T-helper 1 cell (primary cell): ENCODE data around the gene XPR1.

ENCODE experiments used
- DNase-seq, 5 donors: peaks; one replicate each; pipeline ENCODE4 v3.0.0-alpha.2; 2012 to 2020

Gene XPR1

DNA sequence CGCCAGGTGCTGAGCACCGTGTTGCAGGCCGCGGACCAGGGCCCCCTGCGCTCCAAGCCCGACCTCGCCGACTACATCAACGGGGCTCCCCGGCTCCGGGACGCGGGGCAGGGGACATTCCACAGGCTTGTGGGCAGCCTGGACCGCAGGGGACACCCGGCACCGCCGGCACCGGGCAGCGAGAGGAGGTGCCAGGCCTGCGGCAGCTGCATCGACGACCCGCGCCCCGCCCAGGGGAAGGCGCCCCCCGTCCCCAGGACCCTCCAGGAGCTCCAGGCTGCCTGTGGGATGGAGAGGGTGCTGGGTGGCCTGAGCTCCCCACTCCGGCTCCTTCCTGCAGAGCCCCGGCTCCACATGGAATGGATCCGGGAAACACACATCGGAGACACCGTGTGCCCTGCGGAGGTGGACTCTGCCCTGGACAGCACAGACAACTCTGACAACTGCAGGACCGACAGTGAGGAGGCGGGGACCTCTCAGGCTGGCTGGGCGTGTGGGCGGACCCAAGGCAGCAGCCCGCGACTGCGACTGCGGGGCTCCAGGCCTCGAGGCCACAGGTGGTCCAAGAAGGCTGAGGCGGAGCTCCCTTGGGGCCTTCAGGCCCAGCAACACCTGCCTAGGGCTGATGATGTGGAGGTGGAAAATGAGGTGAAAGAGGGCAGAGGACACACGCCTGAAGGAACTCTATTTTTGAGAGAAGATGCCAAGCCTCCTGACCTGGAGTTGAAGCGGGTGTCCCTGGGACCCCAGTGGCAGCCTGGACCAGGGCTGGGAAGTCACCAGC, 303.7 kb downstream of the XPR1 start:
- DNase-seq = no peak

DNA sequence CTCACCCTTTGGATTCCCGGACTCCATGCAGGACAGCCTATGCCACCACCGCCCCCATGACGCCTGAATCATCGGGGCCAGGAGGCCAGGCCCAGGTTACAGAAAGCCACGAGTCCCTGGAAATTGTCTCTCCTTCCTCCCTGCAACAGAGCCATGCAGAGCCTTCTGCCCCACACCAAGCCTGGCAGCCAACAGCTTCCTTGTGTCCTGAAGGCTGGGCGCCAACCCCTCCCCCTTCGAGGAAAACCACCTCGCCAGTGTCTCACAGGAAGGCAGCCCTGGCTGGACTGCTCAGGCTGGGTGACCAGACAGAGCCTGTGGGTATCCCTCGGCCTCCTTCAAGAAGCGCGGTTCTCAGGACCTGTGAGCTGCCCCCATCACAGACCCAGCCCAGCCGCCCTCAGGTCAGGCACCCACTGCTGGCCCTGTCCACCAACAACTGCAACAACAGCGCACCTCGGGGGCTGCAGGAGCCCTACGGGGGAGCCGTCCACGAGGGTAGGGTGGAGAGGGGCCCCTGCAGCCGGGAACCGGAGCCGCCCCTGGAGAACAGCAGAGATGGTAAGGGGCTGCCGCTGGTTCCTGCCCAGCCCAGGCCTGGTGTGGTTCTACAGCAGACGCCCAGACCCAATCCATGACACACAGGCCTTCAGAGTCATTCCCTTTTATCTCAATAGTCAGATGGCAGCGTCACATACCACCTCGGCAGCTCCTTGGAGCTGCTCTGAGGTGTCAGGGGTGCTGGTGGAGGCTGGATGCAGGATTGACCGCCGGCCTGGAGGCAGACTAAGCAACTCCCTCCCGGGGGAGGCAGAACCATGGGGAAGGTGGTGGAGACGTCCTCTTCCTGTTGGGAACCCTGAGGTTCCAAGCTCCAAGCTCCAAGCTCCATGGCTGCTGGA, 304.5 kb downstream of the XPR1 start:
- no peak for DNase-seq

DNA sequence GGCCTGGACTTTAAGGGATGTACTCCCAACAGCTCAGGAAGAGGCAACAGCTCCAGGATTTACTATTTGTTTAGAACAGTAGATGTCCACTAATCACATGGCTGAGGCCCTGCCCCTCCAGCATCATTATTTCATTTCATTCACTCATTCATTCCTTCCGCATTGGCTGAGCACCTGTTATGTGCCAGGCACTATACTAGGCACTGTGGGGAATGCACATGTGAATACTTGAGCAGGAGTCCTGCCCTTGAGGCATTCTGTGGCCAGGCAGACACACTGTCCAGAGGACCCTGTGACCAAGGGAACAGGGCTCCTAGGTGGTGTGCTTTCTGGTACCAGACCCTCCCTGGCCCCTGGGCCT, 305.2 kb downstream of the XPR1 start:
- DNase-seq = no peak

DNA sequence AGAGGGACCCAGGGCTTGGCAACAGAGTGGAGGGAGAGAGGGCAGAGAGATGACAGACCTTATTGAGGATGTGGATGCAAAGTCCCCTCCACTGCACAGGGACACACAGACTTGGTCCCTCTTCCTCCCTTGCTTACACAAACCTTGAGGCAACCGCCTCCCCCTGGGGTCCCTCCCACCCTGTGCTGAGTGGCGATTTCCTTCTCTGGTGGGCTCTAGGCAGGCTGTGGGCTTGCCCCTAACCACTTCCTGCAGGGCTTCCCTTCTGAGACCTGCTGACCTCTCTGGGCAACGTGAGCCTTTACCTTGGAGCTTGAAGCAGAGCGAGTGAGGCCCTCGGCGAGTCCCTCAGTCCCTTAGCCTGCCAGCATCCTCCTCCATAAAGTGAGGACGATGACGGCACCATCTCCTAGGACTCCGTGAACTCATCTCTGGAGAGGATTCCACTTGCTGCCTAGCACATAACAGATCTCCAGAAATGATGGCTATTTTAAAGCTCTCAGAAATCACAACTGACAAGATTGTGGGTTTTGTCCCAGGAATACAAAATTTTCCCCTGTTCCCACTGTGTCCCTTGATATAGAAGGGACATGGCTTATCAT, 305.9 kb downstream of the XPR1 start:
- DNase-seq = no peak

DNA sequence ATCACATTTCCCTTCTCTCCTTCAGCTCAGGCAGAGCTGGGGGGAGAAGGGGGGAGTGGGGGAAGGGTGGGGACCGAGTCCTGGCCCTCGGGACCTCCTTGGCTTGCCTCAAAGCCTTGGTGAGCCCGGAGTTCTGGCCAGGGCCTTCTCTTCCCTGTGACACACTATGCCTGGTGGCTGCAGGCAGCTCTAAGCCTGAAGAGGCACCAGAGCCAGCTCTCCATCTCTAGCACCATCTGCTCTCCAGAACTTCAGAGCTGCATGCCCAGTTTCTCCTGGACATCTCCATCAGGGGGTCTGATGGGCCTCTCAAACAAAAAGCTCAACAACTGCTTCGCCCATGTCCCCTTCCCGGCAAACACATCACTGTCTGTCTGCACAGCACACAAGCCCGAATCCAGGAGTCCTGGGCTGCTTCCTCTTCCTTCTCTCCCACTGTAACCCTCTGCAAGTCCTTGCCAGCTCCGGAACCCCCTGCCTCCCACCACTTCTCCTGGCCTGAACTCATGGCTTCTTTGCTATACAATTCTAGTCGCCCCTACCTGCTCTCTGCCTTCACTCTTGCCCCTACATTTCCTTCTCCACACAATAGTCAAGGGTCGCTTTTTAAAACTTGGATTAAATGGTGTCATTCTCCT, 307.4 kb downstream of the XPR1 start:
- DNase-seq = no peak

DNA sequence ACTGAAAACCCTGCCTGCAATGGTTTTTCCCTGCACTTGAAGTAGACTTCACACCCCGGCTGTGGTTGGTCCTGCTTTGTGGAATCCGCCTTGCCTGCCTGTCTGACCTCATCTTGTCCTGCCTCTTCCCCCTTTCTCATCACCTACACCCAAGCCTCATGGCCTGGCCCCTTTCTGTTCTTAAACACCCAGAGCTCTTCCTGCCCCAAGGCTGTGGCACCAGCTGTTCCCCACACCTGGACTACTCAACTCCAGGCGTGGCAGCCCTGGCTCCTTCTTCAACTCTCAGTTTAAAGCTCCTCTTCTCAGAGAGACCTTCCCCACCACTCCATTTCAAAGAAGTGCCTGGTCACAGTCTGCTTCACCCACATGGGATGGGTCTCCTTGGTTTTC, 307.9 kb downstream of the XPR1 start:
- no peak for DNase-seq
